Heart left ventricle (tissue), 13 donors: ENCODE data around the gene SLC30A7.

Source experiments
- POLR2A ChIP-seq, 2 donors: fragments of 450-650 bp; IDR thresholded peaks; one replicate each; pipeline ENCODE4 v1.6.1; 2017; ENCODE audit warnings: antibody characterized with exemption in 2 of 2, mild to moderate bottlenecking in 2 of 2, moderate library complexity in 2 of 2
- TF ChIP-seq, protein P1 (sequence below), 12 donors: fragments of 200-600 bp; sonication (generic) in 4 of 12; IDR thresholded peaks; one replicate each; pipeline versions ENCODE4 v1.5.0 to v1.8.0; 2018 to 2022; ENCODE audit warnings: antibody characterized with exemption in 12 of 12, mild to moderate bottlenecking in 5 of 12
- donor health status: ischemic (EF 13 %, LVEDD 7.1; RV severe dilation, severe dysfunction).
- donor health status: DM: no; HTN: yes; CAD: no.
- donor health status: DM: no; HTN: no; CAD: no.
- donor health status: ischemic (EF 25% LVEDD 6.9; RV normal size, moderate dysfunction).
- donor health status: ischemic (EF 25% LVEDD 5.7; RV mildly dilated, moderate dysfunction).
- donor health status: ischemic (EF 35%, LVEDD 5.7; RV mildly dilated, moderate dysfunction).
- donor health status: nonischemic (EF 11% LVEDD 7.7; RV severe dilation, severe dysfunction).
- donor health status: DM: yes; HTN: yes; CAD: no.
- donor health status: PGD.
- donor health status: ischemic (EF 29% LVEDD 5.4; RV normal size, mild dysfunction).
- donor health status: nonischemic (EF 23%, LVEDD 6.1; RV moderate dilation, normal function).

DNA sequence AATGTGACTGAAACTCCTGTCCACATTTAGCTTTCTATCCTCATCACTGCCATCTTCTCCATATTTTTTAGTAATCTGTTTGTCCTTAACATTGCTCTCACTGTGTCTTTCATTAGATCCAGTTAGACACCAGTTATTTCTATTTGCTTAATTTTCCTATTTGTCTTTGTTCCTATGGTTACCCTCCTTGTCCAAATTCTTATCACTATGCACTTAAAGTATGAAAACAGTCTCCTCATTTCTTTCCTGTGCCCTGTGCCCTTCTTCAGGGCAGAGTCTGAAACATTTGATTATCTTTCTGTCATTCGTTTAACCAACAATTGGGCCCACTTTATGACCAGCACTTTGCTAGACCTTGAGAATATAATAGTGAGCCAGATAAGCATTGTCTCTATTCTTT lies 64.2 kb downstream of the SLC30A7 start:
- TF ChIP-seq, protein P1, sequence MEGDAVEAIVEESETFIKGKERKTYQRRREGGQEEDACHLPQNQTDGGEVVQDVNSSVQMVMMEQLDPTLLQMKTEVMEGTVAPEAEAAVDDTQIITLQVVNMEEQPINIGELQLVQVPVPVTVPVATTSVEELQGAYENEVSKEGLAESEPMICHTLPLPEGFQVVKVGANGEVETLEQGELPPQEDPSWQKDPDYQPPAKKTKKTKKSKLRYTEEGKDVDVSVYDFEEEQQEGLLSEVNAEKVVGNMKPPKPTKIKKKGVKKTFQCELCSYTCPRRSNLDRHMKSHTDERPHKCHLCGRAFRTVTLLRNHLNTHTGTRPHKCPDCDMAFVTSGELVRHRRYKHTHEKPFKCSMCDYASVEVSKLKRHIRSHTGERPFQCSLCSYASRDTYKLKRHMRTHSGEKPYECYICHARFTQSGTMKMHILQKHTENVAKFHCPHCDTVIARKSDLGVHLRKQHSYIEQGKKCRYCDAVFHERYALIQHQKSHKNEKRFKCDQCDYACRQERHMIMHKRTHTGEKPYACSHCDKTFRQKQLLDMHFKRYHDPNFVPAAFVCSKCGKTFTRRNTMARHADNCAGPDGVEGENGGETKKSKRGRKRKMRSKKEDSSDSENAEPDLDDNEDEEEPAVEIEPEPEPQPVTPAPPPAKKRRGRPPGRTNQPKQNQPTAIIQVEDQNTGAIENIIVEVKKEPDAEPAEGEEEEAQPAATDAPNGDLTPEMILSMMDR (IDR thresholded peaks at IDR 0.05), result no peak
- TF ChIP-seq POLR2A (IDR thresholded peaks at IDR 0.05), result no peak
